ENCODE results near the gene SPIRE1. TPM values are rescaled to one million over a fixed set of nuclear protein-coding genes. Genes with fewer than 3 reads are reported as not detected.
"Not testable (repeated sequence)": the region's sequence is repeated elsewhere in the genome, so short reads cannot be mapped to it uniquely, and the experiment has no call there.

The SPIRE1 gene
- total and polyA plus RNA-seq, 9 donors: 7.9 to 30.2 (median 20.4) TPM

DNA sequence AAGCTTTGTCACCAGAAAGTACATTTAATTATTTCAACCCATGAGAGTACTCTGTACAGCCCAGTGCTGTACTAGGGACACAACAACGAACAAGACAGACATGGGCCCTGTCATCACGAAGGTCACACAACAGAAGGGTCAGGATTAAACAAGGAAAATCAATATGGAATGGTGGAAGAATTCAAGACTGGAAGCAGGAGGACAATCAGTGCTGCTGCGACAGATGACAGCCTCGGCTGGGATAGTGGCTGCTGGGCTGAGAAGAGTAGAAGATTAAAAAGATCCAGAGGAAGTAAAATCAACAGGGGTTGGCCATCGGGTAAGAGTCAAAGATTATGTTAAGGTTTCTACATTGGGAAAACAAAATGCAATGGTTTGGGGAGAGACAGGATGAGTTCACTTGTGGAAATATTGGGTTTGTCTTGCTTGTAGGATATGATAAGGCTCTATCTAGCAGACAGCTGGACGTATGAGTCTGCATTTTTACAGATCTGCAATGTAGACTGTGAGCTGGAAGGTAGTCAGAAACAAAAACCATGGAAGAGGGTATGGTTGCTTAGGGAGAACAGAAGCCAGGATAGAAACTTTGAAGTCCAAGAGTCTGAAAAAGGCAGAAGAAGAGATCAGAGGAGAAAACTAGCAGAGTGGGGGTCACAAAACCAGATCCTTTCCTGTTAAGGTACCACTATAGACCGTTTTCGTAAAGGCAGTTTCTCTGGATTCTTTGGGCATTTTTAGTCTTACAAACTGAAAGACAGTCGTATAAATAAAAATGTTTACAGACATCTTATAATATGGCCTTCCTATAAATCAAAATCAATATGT lies 166.1 kb downstream of the SPIRE1 start:
- WGBS, 3 donors: 92 to 95% (median 93%) methylated on average over 9 of the region's 9 CpGs
- DNase-seq: no peak
- TF ChIP-seq POLR2A (IDR thresholded peaks at IDR 0.05): no peak
- TF ChIP-seq, protein P1, sequence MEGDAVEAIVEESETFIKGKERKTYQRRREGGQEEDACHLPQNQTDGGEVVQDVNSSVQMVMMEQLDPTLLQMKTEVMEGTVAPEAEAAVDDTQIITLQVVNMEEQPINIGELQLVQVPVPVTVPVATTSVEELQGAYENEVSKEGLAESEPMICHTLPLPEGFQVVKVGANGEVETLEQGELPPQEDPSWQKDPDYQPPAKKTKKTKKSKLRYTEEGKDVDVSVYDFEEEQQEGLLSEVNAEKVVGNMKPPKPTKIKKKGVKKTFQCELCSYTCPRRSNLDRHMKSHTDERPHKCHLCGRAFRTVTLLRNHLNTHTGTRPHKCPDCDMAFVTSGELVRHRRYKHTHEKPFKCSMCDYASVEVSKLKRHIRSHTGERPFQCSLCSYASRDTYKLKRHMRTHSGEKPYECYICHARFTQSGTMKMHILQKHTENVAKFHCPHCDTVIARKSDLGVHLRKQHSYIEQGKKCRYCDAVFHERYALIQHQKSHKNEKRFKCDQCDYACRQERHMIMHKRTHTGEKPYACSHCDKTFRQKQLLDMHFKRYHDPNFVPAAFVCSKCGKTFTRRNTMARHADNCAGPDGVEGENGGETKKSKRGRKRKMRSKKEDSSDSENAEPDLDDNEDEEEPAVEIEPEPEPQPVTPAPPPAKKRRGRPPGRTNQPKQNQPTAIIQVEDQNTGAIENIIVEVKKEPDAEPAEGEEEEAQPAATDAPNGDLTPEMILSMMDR (IDR thresholded peaks at IDR 0.05): no peak
- TF ChIP-seq EP300 (IDR thresholded peaks at IDR 0.05): no peak
- H3K9me3 ChIP-seq: no peaks in the 10 kb centered on the region
- intact Hi-C loops (cut with DNase I): no loop called here
- H3K4me3 ChIP-seq: no peak overlapping the region
- H3K27me3 ChIP-seq: no peaks in the 10 kb centered on the region
- H3K36me3 ChIP-seq: no peaks in the 10 kb centered on the region
- no peaks in the 10 kb centered on the region for H3K4me1 ChIP-seq (ENCODE audit: insufficient read depth)
- H3K27ac ChIP-seq: no peak overlapping the region

DNA sequence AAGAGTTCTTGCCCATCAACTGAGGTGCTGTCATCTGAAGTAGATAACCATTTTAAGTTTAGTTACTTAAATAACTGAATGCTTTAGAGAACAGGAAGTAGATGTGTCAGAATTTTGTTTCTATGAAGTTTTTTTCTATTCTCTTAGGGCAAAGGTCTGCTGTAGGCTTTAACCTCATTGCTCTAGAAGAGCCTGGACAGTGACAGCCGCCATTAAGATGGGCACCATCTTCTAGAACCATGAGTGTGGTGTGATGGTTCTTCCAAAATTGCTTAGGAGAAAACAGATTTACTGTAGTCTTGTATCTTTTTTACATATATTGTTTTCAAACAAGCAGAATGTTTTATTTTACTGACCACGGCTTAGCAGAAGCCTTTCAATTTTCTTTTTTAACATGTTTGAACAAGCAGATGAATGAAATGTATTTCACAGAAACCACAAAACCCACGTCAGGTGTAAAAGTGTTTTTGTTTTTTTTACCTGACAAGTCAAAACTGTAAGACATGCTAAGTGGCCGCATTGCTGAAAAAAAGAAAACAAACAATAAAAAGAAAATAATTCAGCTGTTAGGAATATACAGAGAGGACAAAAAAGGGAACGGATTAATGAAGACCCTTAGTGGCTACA lies 172.3 kb downstream of the SPIRE1 start:
- no peak for DNase-seq
- 84 to 90% (median 87%) methylated on average over 5 of the region's 5 CpGs for WGBS, 3 donors
- Histone ChIP-seq H3K36me3 (no peaks in the 10 kb centered on the region), H3K27me3 (no peaks in the 10 kb centered on the region), H3K27ac (no peak overlapping the region), H3K4me3 (no peak overlapping the region), H3K9me3 (no peaks in the 10 kb centered on the region), H3K4me1 (ENCODE audit: insufficient read depth) (no peaks in the 10 kb centered on the region)
- TF ChIP-seq EP300 (IDR thresholded peaks at IDR 0.05) (no peak), POLR2A (IDR thresholded peaks at IDR 0.05) (no peak)
- TF ChIP-seq, protein P1 (IDR thresholded peaks at IDR 0.05): no peak
- intact Hi-C loops (cut with DNase I): no loop called here

DNA sequence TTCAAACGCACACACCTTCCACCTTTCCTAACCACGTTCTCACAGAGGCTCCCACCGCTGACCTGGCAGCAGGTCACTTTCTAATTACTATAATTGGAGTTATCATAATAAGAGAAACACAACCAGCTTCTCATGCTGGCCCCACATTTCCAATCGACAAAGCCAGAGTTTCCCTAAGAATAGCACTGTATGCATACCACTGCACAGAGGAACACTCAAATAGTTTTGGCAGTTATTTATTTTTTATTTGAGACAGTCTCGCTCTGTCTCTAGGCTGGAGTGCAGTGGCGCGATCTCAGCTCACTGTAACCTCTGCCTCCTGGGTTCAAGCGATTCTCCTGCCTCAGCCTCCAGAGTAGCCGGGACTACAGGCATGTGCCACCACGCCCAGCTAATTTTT lies 176.0 kb downstream of the SPIRE1 start:
- H3K27ac ChIP-seq; H3K27me3 ChIP-seq; H3K4me1 ChIP-seq (ENCODE audit: insufficient read depth); DNase-seq; H3K4me3 ChIP-seq; H3K36me3 ChIP-seq; H3K9me3 ChIP-seq; intact Hi-C loops (cut with DNase I): not testable (repeated sequence)
- WGBS, 3 donors: 83 to 86% (median 85%) methylated on average over 10 of the region's 10 CpGs

DNA sequence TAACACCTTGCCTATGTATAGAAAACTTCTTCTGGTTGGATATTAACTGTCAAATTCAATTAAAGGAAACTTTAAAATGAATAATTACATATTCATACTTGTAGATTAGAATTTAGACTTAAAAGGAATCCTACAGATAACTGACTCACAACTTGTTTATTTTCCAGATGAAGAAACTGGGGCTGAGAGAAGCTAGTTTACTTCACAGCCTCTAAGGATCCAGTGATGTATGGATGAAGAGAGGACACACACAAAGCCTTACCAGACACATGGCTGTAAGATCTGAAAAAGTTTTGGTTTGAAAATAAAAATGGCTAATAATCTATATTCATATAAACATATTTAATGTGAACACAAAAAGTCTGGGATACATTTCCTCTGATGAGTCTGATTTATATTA lies 177.9 kb downstream of the SPIRE1 start:
- Histone ChIP-seq H3K36me3 (no peaks in the 10 kb centered on the region), H3K4me1 (ENCODE audit: insufficient read depth) (no peaks in the 10 kb centered on the region), H3K9me3 (no peaks in the 10 kb centered on the region), H3K27ac (no peak overlapping the region), H3K4me3 (no peak overlapping the region), H3K27me3 (no peaks in the 10 kb centered on the region)
- DNase-seq: no peak
- no peak for TF ChIP-seq EP300 (IDR thresholded peaks at IDR 0.05)
- intact Hi-C loops (cut with DNase I): no loop called here

GRCh38 chr18:12479536-12479935 lies 178.4 kb downstream of the SPIRE1 start:
- intact Hi-C loops (cut with DNase I): no loop called here
- Histone ChIP-seq H3K4me1 (ENCODE audit: insufficient read depth) (no peaks in the 10 kb centered on the region), H3K9me3 (no peaks in the 10 kb centered on the region), H3K36me3 (no peaks in the 10 kb centered on the region), H3K27ac (no peak overlapping the region), H3K4me3 (no peak overlapping the region), H3K27me3 (no peaks in the 10 kb centered on the region)
- TF ChIP-seq, protein P1 (IDR thresholded peaks at IDR 0.05): no peak
- no peak for TF ChIP-seq EP300 (IDR thresholded peaks at IDR 0.05)
- TF ChIP-seq POLR2A (IDR thresholded peaks at IDR 0.05): no peak
- DNase-seq: no peak
- WGBS, 3 donors: 84 to 93% (median 84%) methylated on average over 3 of the region's 3 CpGs

Data from ovary (tissue), 9 donors.